RWPE2 (cell line): ENCODE measurements around the gene OR6N1.

ENCODE experiments used
- ATAC-seq: fragments of 200-7000 bp; cut with Tn5 transposase; 3 replicates; pipeline ENCODE4 v1.9.1; 2021; ENCODE audit warnings: low read depth
- DNase-seq: peaks from one replicate; pipeline ENCODE4 v3.0.0-alpha.2; 2020; ENCODE audit warnings: low spot score
- H3K27ac ChIP-seq: fragments of 450-650 bp; 2 replicates; pipeline ENCODE4 v1.5.1; 2017; ENCODE audit warnings: mild to moderate bottlenecking; ENCODE audit not compliant: poor library complexity, severe bottlenecking
- H3K27me3 ChIP-seq: fragments of 250-450 bp; sonication (Bioruptor Pico); 2 replicates; pipeline ENCODE4 v1.5.1; 2021; ENCODE audit warnings: mild to moderate bottlenecking, moderate library complexity; ENCODE audit not compliant: insufficient read depth, poor library complexity, severe bottlenecking
- H3K36me3 ChIP-seq: fragments of 250-450 bp; sonication (Bioruptor Pico); 2 replicates; pipeline ENCODE4 v1.5.1; 2020; ENCODE audit warnings: low read depth, mild to moderate bottlenecking, moderate library complexity
- H3K4me1 ChIP-seq: fragments of 250-450 bp; sonication (Bioruptor Pico); 2 replicates; pipeline ENCODE4 v1.5.1; 2021; ENCODE audit warnings: mild to moderate bottlenecking, moderate library complexity; ENCODE audit not compliant: insufficient read depth, poor library complexity, severe bottlenecking
- H3K4me3 ChIP-seq: fragments of 250-450 bp; sonication (Bioruptor Pico); 2 replicates; pipeline ENCODE4 v1.5.1; 2021; ENCODE audit warnings: mild to moderate bottlenecking, moderate library complexity; ENCODE audit not compliant: severe bottlenecking
- H3K9me3 ChIP-seq: fragments of 250-450 bp; sonication (Bioruptor Pico); 2 replicates; pipeline ENCODE4 v1.5.1; 2021; ENCODE audit warnings: mild to moderate bottlenecking, moderate library complexity; ENCODE audit not compliant: severe bottlenecking
- CTCF ChIP-seq: fragments of 450-650 bp; IDR thresholded peaks from one replicate; pipeline ENCODE4 v1.5.1; 2017; ENCODE audit warnings: mild to moderate bottlenecking, moderate library complexity; ENCODE audit not compliant: poor library complexity, severe bottlenecking

OR6N1 gene

GRCh38 chr1:158809862-158810261, 37.9 kb upstream of the OR6N1 start:
- peaks cover 3% of the 10 kb centered on the region for H3K27me3 ChIP-seq
- no peaks in the 10 kb centered on the region for H3K36me3 ChIP-seq
- no peaks in the 10 kb centered on the region for H3K9me3 ChIP-seq
- no peak for TF ChIP-seq CTCF
- DNase-seq, result no peak
- H3K4me3 ChIP-seq, result no peak overlapping the region
- no peak for ATAC-seq
- H3K4me1 ChIP-seq, result no peaks in the 10 kb centered on the region
- no peak overlapping the region for H3K27ac ChIP-seq

- no peak for ATAC-seq
- H3K27ac ChIP-seq, result no peak overlapping the region
- no peaks in the 10 kb centered on the region for H3K4me1 ChIP-seq
- H3K27me3 ChIP-seq, result peaks cover 3% of the 10 kb centered on the region
- no peak for DNase-seq
- no peaks in the 10 kb centered on the region for H3K9me3 ChIP-seq
- no peak for TF ChIP-seq CTCF
- H3K36me3 ChIP-seq, result no peaks in the 10 kb centered on the region
- no peak overlapping the region for H3K4me3 ChIP-seq
Observed at GRCh38 chr1:158809256-158809655, 37.3 kb upstream of the OR6N1 start.

GRCh38 chr1:158806916-158807536, 35.0 kb upstream of the OR6N1 start:
- no peak for ATAC-seq

GRCh38 chr1:158803678-158804077, 31.7 kb upstream of the OR6N1 start:
- Histone ChIP-seq H3K4me1 (no peaks in the 10 kb centered on the region), H3K4me3 (no peak overlapping the region), H3K36me3 (no peaks in the 10 kb centered on the region), H3K9me3 (no peaks in the 10 kb centered on the region), H3K27me3 (peaks cover 14% of the 10 kb centered on the region), H3K27ac (no peak overlapping the region)
- ATAC-seq (no peak), DNase-seq (no peak)
- TF ChIP-seq CTCF, result no peak

More at GRCh38 chr1:158806916-158807536, 35.0 kb upstream of the OR6N1 start:
- H3K27ac ChIP-seq, result no peak overlapping the region
- no peaks in the 10 kb centered on the region for H3K36me3 ChIP-seq
- H3K4me3 ChIP-seq, result no peak overlapping the region
- DNase-seq, result no peak
- peaks cover 10% of the 10 kb centered on the region for H3K27me3 ChIP-seq
- H3K4me1 ChIP-seq, result no peaks in the 10 kb centered on the region
- no peaks in the 10 kb centered on the region for H3K9me3 ChIP-seq
- TF ChIP-seq CTCF, result no peak

- H3K36me3 ChIP-seq, result no peaks in the 10 kb centered on the region
- H3K27ac ChIP-seq, result no peak overlapping the region
- H3K4me1 ChIP-seq, result no peaks in the 10 kb centered on the region
- ATAC-seq (no peak), DNase-seq (no peak)
- H3K9me3 ChIP-seq, result no peaks in the 10 kb centered on the region
- TF ChIP-seq CTCF, result no peak
- H3K4me3 ChIP-seq, result no peak overlapping the region
- peaks cover 19% of the 10 kb centered on the region for H3K27me3 ChIP-seq
Observed at GRCh38 chr1:158801396-158801795, 29.4 kb upstream of the OR6N1 start.
